GM23338 (cell line): ENCODE data around the gene PIAS1. TPM values are rescaled to one million over a fixed set of nuclear protein-coding genes. Genes with fewer than 3 reads are reported as not detected.
A peak's percentile ranks its signal among the peaks of the same experiment; 100 is the strongest.

Source experiments
- ATAC-seq: fragments of 200-7000 bp; cut with Tn5 transposase; 3 replicates; pipeline ENCODE4 v1.9.1; 2020
- DNase-seq: peaks from one replicate; pipeline ENCODE4 v3.0.0-alpha.2; 2015; ENCODE audit warnings: low spot score
- H2AFZ ChIP-seq: fragments of 200-600 bp; sonication (generic); 2 replicates; pipeline ENCODE4 v1.8.0; 2016; ENCODE audit warnings: antibody characterized with exemption, mild to moderate bottlenecking, moderate library complexity
- H3F3A ChIP-seq: fragments of 200-600 bp; sonication (generic); replicated peaks from 2 replicates; pipeline ENCODE4 v1.8.0; 2017; ENCODE audit warnings: antibody characterized with exemption, mixed run types, low read depth
- H3K27ac ChIP-seq: fragments of 200-600 bp; sonication (generic); 2 replicates; pipeline ENCODE4 v1.6.1; 2016; ENCODE audit warnings: low read depth
- H3K27me3 ChIP-seq: fragments of 200-600 bp; sonication (generic); 2 replicates; pipeline ENCODE4 v1.8.0; 2016; ENCODE audit warnings: mild to moderate bottlenecking, mixed run types, moderate library complexity; ENCODE audit not compliant: insufficient read depth
- H3K36me3 ChIP-seq: fragments of 200-600 bp; sonication (generic); 2 replicates; pipeline ENCODE4 v1.8.0; 2016; ENCODE audit warnings: mild to moderate bottlenecking; ENCODE audit not compliant: insufficient read depth
- H3K4me1 ChIP-seq: fragments of 200-600 bp; sonication (generic); 2 replicates; pipeline ENCODE4 v1.8.0; 2016; ENCODE audit warnings: mild to moderate bottlenecking, moderate library complexity; ENCODE audit not compliant: insufficient read depth
- H3K4me2 ChIP-seq: fragments of 200-600 bp; sonication (generic); 2 replicates; pipeline ENCODE4 v1.7.1; 2017; ENCODE audit warnings: mixed run types
- H3K4me3 ChIP-seq: fragments of 200-600 bp; sonication (generic); 2 replicates; pipeline ENCODE4 v1.6.1; 2016; ENCODE audit warnings: mixed run types
- H3K79me2 ChIP-seq: fragments of 200-600 bp; sonication (generic); replicated peaks from 2 replicates; pipeline ENCODE4 v1.8.0; 2017; ENCODE audit warnings: mild to moderate bottlenecking; ENCODE audit not compliant: insufficient read depth
- H3K9me2 ChIP-seq: fragments of 200-600 bp; sonication (generic); 2 replicates; pipeline ENCODE4 v1.8.0; 2017; ENCODE audit not compliant: insufficient read depth
- H4K20me1 ChIP-seq: fragments of 200-600 bp; sonication (generic); replicated peaks from 2 replicates; pipeline ENCODE4 v1.8.0; 2017; ENCODE audit warnings: mild to moderate bottlenecking; ENCODE audit not compliant: insufficient read depth
- H3K27ac Mint-ChIP-seq: 2 replicates; pipeline ENCODE4 v1.8.0; 2020; ENCODE audit warnings: inconsistent platforms, mild to moderate bottlenecking, moderate library complexity, mixed read lengths
- H3K27me3 Mint-ChIP-seq: 3 replicates; pipeline ENCODE4 v1.8.0; 2022; ENCODE audit warnings: low read depth, mild to moderate bottlenecking, moderate library complexity, mixed read lengths, inconsistent platforms; ENCODE audit not compliant: insufficient read depth, poor library complexity
- H3K36me3 Mint-ChIP-seq: 3 replicates; pipeline ENCODE4 v1.8.0; 2021; ENCODE audit warnings: low read depth, mild to moderate bottlenecking, inconsistent platforms, moderate library complexity, mixed read lengths
- H3K4me1 Mint-ChIP-seq: 3 replicates; pipeline ENCODE4 v1.8.0; 2020; ENCODE audit warnings: mild to moderate bottlenecking, inconsistent platforms, mixed read lengths
- H3K4me3 Mint-ChIP-seq: 3 replicates; pipeline ENCODE4 v1.8.0; 2021; ENCODE audit warnings: moderate library complexity, mild to moderate bottlenecking, inconsistent platforms, mixed read lengths
- H3K9me3 Mint-ChIP-seq: 3 replicates; pipeline ENCODE4 v1.8.0; 2020; ENCODE audit warnings: moderate library complexity, mild to moderate bottlenecking, inconsistent platforms, mixed read lengths
- CREB1 ChIP-seq: fragments of 250-450 bp; sonication (Bioruptor Pico); IDR thresholded peaks from 2 replicates; pipeline ENCODE4 v1.5.0; 2020; ENCODE audit warnings: low read depth, mild to moderate bottlenecking, moderate library complexity
- CTCF ChIP-seq, 2 experiments: fragments of 200-600 bp in 1 of 2; sonication (generic) in 1 of 2; conservative IDR thresholded peaks; 2 replicates each; pipeline versions ENCODE4 v1.5.1 to v1.6.1; 2016 to 2017; ENCODE audit warnings: antibody characterized with exemption in 2 of 2, low read depth in 2 of 2, mild to moderate bottlenecking in 2 of 2, moderate library complexity in 1 of 2
- ETS1 ChIP-seq: IDR thresholded peaks from 2 replicates; pipeline ENCODE4 v1.6.1; 2016; ENCODE audit warnings: antibody characterized with exemption
- EZH2 ChIP-seq: fragments of 200-600 bp; sonication (generic); IDR thresholded peaks from one replicate; pipeline ENCODE4 v1.8.0; 2017; ENCODE audit warnings: antibody characterized with exemption, mild to moderate bottlenecking, low read depth; ENCODE audit not compliant: unreplicated experiment
- EZH2phosphoT487 ChIP-seq: fragments of 200-600 bp; sonication (generic); IDR thresholded peaks from one replicate; pipeline ENCODE4 v1.8.1; 2018; ENCODE audit warnings: antibody characterized with exemption; ENCODE audit not compliant: unreplicated experiment
- JUNB ChIP-seq: IDR thresholded peaks from one replicate; pipeline ENCODE4 v1.6.1; 2016; ENCODE audit warnings: antibody characterized with exemption; ENCODE audit not compliant: unreplicated experiment
- NANOG ChIP-seq: IDR thresholded peaks from 2 replicates; pipeline ENCODE4 v1.6.1; 2016; ENCODE audit warnings: antibody characterized with exemption, borderline replicate concordance
- POLR2AphosphoS5 ChIP-seq: IDR thresholded peaks from 2 replicates; pipeline ENCODE4 v1.6.1; 2016; ENCODE audit warnings: antibody characterized with exemption, low read depth
- STAT1 ChIP-seq: IDR thresholded peaks from one replicate; pipeline ENCODE4 v1.6.1; 2016; ENCODE audit warnings: antibody characterized with exemption; ENCODE audit not compliant: unreplicated experiment
- ZNF114 ChIP-seq: fragments of 250-450 bp; sonication (Bioruptor Pico); IDR thresholded peaks from 2 replicates; pipeline ENCODE4 v1.5.0; 2020; ENCODE audit warnings: mild to moderate bottlenecking, moderate library complexity
- ZNF331 ChIP-seq: fragments of 250-450 bp; sonication (Bioruptor Pico); IDR thresholded peaks from 2 replicates; pipeline ENCODE4 v1.5.0; 2020; ENCODE audit warnings: low read depth, mild to moderate bottlenecking, moderate library complexity
- ZNF462 ChIP-seq: fragments of 250-450 bp; sonication (Bioruptor Pico); IDR thresholded peaks from 2 replicates; pipeline ENCODE4 v1.5.0; 2020; ENCODE audit warnings: mild to moderate bottlenecking, moderate library complexity
- polyA plus RNA-seq: library from polyadenylated mRNA; unstranded; fragments of >200 nt; fragmentation: Nextera tagmentation; extraction: Ambion mirVana; gene quantifications from 2 replicates; pipeline ENCODE4 v1.2.1, GENCODE V29; 2016
- total RNA-seq: library from RNA; depleted of rRNA; stranded (reverse); fragments of >200 nt; shearing (Covaris generic); gene quantifications from 2 replicates; pipeline ENCODE4 v1.2.3, GENCODE V29; 2014
- TF ChIP-seq, protein P1 (sequence below): IDR thresholded peaks from one replicate; pipeline ENCODE4 v1.6.1; 2018; ENCODE audit warnings: antibody characterized with exemption; ENCODE audit not compliant: unreplicated experiment

The PIAS1 gene
- total and polyA plus RNA-seq, 2 experiments from 2014 or later, result 30.7 to 32.1 TPM

GRCh38 chr15:68177742-68178141 lies 123.6 kb downstream of the PIAS1 start:
- H3K4me2 ChIP-seq, result no peak overlapping the region
- H3F3A ChIP-seq, result no peaks in the 10 kb centered on the region
- Mint-ChIP-seq H3K4me3 (no peak overlapping the region), H3K9me3 (no peaks in the 10 kb centered on the region), H3K27ac (no peak overlapping the region; the same call in 1 of the 2 replicates), H3K27me3 (no peaks in the 10 kb centered on the region), H3K4me1 (no peaks in the 10 kb centered on the region), H3K36me3 (peaks cover 23% of the 10 kb centered on the region)
- H3K27ac ChIP-seq, result 0 out of 2 replicates have a peak overlapping the region, but pooled peaks have one; percentile 7
- no peaks in the 10 kb centered on the region for H3K79me2 ChIP-seq
- H3K36me3 ChIP-seq, result peaks cover 15% of the 10 kb centered on the region; the same call in 1 of the 2 replicates
- no peak overlapping the region for H2AFZ ChIP-seq
- ATAC-seq (no peak), DNase-seq (no peak)
- H3K4me3 ChIP-seq, result no peak overlapping the region
- no peaks in the 10 kb centered on the region for H3K4me1 ChIP-seq
- H3K27me3 ChIP-seq, result no peaks in the 10 kb centered on the region
- no peaks in the 10 kb centered on the region for H3K9me2 ChIP-seq
- TF ChIP-seq, protein P1, sequence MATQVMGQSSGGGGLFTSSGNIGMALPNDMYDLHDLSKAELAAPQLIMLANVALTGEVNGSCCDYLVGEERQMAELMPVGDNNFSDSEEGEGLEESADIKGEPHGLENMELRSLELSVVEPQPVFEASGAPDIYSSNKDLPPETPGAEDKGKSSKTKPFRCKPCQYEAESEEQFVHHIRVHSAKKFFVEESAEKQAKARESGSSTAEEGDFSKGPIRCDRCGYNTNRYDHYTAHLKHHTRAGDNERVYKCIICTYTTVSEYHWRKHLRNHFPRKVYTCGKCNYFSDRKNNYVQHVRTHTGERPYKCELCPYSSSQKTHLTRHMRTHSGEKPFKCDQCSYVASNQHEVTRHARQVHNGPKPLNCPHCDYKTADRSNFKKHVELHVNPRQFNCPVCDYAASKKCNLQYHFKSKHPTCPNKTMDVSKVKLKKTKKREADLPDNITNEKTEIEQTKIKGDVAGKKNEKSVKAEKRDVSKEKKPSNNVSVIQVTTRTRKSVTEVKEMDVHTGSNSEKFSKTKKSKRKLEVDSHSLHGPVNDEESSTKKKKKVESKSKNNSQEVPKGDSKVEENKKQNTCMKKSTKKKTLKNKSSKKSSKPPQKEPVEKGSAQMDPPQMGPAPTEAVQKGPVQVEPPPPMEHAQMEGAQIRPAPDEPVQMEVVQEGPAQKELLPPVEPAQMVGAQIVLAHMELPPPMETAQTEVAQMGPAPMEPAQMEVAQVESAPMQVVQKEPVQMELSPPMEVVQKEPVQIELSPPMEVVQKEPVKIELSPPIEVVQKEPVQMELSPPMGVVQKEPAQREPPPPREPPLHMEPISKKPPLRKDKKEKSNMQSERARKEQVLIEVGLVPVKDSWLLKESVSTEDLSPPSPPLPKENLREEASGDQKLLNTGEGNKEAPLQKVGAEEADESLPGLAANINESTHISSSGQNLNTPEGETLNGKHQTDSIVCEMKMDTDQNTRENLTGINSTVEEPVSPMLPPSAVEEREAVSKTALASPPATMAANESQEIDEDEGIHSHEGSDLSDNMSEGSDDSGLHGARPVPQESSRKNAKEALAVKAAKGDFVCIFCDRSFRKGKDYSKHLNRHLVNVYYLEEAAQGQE, result no peak
- TF ChIP-seq JUNB (no peak), EZH2phosphoT487 (no peak), ZNF331 (CRISPR knock-in tag) (no peak), EZH2 (no peak), ZNF114 (CRISPR knock-in tag) (no peak), CREB1 (no peak), ETS1 (no peak), NANOG (no peak), CTCF (conservative IDR thresholded peaks at IDR 0.05; ENCODE audit: low read depth in 2 of 2) (no peak), POLR2AphosphoS5 (no peak), STAT1 (no peak), ZNF462 (CRISPR knock-in tag) (no peak)
- no peaks in the 10 kb centered on the region; the same call in 1 of the 2 replicates for H4K20me1 ChIP-seq
